ENCODE data around the gene MRPS15.
"Not testable (repeated sequence)": the region's sequence is repeated elsewhere in the genome, so short reads cannot be mapped to it uniquely, and the experiment has no call there.

MRPS15 gene

DNA sequence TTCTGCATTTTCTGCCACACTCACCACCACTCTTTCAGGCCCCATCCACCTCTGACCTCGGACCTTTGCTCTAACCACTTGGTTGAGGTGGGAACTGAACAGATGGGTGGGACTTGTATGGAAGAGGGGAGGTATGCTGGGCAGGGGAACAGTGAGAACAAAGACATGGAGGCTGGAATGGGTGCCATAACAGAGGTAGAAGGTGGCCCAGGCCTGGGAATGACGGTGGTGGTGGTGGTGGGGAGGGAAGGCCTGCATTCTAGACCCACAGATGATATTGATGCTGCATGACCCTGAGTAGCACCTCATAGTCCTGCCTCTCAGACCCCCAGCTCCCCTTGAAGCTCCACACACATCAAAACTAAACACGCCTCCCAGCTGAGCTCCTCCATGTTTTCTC is 23.7 kb upstream of the MRPS15 start:
- DNase-seq (ENCODE audit: extremely low read depth, low read depth): no peak
- TF ChIP-seq, protein P1, sequence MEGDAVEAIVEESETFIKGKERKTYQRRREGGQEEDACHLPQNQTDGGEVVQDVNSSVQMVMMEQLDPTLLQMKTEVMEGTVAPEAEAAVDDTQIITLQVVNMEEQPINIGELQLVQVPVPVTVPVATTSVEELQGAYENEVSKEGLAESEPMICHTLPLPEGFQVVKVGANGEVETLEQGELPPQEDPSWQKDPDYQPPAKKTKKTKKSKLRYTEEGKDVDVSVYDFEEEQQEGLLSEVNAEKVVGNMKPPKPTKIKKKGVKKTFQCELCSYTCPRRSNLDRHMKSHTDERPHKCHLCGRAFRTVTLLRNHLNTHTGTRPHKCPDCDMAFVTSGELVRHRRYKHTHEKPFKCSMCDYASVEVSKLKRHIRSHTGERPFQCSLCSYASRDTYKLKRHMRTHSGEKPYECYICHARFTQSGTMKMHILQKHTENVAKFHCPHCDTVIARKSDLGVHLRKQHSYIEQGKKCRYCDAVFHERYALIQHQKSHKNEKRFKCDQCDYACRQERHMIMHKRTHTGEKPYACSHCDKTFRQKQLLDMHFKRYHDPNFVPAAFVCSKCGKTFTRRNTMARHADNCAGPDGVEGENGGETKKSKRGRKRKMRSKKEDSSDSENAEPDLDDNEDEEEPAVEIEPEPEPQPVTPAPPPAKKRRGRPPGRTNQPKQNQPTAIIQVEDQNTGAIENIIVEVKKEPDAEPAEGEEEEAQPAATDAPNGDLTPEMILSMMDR (IDR thresholded peaks at IDR 0.05; ENCODE audit: low read depth, low read length): no peak

DNA sequence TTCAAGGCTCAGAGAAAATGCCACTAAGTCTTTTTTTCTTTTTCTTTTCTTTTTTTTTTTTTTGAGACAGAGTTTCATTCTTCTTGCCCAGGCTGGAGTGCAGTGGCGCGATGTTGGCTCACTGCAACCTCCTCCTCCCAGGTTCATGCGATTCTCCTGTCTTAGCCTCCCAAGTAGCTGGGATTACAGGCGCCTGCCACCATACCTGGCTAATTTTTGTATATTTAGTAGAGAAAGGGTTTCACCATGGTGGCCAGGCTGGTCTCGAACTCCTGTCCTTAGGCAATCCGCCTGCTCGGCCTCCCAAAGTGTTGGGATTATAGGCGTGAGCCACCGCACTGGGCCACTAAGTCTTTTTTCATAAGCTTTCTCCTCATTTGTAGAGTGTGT is 23.1 kb upstream of the MRPS15 start:
- not testable (repeated sequence) for DNase-seq (ENCODE audit: extremely low read depth, low read depth)

DNA sequence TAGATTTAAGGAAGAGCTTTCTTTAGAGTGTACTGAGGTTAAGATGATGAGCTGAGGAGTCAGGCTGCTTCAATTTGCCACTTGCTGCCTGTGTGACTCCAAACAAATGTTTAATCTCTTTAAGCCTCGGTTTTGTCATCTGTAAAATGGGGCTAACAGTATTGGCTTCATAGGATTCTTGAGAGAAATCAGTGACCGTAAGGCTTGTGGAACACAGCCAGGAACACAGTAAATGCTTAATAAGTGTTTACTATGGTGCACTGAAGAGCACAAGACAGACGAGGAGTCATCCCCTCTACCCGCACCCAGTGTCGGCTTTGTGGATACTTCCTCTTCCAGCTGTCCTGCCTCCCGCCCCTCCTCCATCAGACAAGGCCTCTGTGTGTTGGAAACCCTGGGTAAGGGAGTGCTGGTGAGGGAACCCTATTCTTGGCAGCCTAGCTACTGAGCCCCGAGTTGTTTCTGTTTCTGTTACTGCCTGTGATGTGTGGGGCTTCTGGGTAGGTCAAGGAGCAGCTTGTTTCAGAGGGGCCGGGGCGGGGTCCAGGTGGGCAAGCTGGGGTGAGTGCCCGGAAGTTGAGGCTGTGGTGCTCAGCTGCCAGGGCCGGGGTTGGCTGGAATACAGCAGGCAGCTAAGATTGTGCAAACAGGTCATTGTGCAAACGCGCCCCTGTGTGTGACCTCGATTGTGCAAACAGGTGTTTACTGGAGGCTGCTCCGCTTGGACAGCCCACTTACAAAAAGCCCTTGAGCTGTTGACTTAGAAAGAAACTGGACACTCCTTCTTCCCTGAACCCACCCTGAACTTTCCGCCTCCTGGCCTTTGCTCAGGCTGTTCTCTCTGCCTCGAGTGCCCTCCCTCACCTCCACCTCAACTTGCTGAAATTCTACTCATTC is 22.5 kb upstream of the MRPS15 start:
- TF ChIP-seq, protein P1 (IDR thresholded peaks at IDR 0.05; ENCODE audit: low read depth, low read length): no peak
- DNase-seq (ENCODE audit: extremely low read depth, low read depth): no peak

DNA sequence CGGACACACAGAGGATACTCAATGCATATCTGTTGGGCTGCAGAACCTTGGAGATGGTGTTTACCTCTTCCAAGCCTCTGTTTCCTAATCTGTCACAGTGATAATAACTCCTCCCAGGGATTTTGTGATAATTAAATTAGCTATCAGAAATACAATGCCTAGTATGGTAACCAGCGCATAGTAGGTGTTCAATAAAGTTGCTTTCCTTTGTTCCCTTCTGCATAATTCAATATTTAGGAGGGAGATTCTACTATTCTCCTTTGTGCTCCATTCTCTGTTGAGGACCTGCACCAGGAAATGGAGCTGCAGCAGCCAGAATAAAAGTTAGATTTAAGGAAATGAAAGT is 21.9 kb upstream of the MRPS15 start:
- no peak for DNase-seq (ENCODE audit: extremely low read depth, low read depth)
- TF ChIP-seq, protein P1 (IDR thresholded peaks at IDR 0.05; ENCODE audit: low read depth, low read length): no peak

DNA sequence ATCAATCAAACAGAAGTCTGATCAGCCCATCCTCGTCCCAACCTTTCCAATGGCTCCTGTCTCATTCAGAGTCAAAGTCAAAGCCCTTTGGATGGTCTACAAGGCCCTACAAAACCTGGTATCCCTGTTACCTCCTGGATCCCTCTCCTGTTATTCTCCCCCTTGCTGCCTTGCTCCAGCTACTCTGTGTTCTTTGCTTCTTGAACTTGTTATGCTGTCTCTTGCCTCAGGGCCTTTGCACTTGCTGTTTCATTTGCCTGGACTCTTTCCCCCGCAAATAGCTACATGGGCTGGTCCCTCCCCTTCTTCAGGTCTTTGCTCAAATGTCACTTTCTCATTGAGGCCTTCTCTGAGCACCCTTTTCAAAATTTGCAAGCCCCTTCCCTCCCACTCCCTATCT is 19.9 kb upstream of the MRPS15 start:
- no peak for DNase-seq (ENCODE audit: extremely low read depth, low read depth)
- TF ChIP-seq, protein P1 (IDR thresholded peaks at IDR 0.05; ENCODE audit: low read depth, low read length): no peak

DNA sequence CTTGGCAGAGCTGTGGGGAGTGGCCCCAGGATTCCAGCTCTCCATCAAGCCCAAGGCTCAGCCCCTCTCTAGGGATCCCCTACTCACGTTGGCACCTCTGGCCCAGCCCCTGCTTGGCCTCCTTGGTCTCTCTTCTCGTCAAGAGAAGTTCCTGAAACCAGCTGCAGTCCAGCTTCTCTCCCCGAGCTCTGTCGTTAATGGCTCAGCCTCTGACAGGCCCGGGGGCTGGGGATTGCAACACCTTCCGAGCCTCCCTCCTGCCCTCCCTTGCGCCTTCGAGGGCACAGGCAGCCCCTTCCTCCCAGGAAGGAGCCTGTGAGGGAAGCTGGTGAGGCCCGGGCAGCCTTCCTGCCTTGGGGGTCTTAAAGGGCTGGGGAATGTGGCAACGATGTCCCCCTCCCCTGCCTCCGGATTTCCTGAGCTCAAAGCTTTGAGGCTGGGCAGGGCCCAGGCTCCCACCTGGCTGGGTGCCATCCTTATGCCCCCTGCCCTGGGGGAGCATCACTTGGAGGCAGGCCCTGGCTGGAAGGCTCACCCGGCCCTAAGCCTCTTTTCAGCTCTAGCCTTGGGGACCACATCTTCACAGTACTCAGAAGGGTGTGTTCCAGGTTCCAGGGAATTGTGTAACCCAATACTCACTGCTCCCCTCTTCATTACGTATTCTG is 18.7 kb upstream of the MRPS15 start, which contains the start of gene CSF3R:
Gene CSF3R, minus strand, starts transcription at position 190 of the 665 bp plus-strand sequence. CDS start 3,417 bp downstream, outside the sequence.
- no peak for DNase-seq (ENCODE audit: extremely low read depth, low read depth)

DNA sequence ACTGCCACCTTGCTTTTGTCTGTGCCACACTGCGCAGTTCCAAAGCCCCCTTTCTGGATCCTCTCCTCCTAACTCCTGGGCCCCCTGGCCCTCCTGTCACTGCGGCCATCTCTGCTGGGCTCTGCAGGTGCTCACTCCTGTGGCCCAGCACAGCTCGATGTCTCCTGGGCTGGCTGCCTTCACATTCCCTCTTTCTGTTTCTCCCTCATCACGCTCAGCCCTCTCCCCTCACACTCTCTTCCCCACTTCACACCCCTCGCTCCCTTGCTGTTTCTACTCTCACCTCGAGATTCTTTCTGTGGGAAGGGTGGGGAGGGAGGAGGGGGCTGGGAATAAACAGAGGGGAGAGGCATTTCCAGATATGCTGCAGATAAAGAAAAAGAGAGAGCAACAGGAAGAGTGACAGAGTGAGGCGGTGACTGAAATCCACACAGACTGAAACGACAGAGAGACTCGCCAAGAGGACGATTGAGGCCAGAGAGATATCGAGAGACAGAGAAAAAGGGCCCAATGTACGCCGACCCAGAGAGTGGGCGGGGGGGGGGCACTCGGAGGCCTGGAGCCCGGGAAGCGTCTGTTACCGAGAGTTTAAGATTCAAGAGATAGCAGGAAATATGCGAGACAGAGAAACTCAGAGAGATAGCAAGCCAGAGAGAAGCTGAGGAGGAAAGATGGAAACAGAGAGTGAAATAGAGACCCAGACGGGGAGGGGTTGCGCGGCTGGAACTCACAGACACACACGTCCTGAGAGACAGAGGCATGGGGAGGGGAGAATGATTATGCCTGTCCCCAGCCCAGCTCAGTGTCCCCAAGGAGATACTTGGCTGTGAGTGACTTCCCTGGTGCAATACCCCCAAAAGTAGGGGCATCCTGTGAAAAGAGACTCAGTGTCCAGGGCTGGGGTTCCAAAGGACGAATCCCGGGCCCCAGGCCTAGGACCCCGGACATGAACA is 17.9 kb upstream of the MRPS15 start:
- DNase-seq (ENCODE audit: extremely low read depth, low read depth): no peak
- TF ChIP-seq, protein P1 (IDR thresholded peaks at IDR 0.05; ENCODE audit: low read depth, low read length): no peak

More for the DNA sequence above, 18.7 kb upstream of the MRPS15 start, which contains the start of gene CSF3R:
- TF ChIP-seq, protein P1 (IDR thresholded peaks at IDR 0.05; ENCODE audit: low read depth, low read length): no peak

Measured in AG09319 (cell line).